Heart left ventricle (tissue), 13 donors: ENCODE measurements around the gene FGF23.

Experiments used
- POLR2A ChIP-seq, 2 donors: fragments of 450-650 bp; IDR thresholded peaks; one replicate each; pipeline ENCODE4 v1.6.1; 2017; ENCODE audit warnings: antibody characterized with exemption in 2 of 2, mild to moderate bottlenecking in 2 of 2, moderate library complexity in 2 of 2
- TF ChIP-seq, protein P1 (sequence below), 12 donors: fragments of 200-600 bp; sonication (generic) in 4 of 12; IDR thresholded peaks; one replicate each; pipeline versions ENCODE4 v1.5.0 to v1.8.0; 2018 to 2022; ENCODE audit warnings: antibody characterized with exemption in 12 of 12, mild to moderate bottlenecking in 5 of 12
- donor health status: ischemic (EF 13 %, LVEDD 7.1; RV severe dilation, severe dysfunction).
- donor health status: DM: no; HTN: yes; CAD: no.
- donor health status: DM: no; HTN: no; CAD: no.
- donor health status: ischemic (EF 25% LVEDD 6.9; RV normal size, moderate dysfunction).
- donor health status: ischemic (EF 25% LVEDD 5.7; RV mildly dilated, moderate dysfunction).
- donor health status: ischemic (EF 35%, LVEDD 5.7; RV mildly dilated, moderate dysfunction).
- donor health status: nonischemic (EF 11% LVEDD 7.7; RV severe dilation, severe dysfunction).
- donor health status: DM: yes; HTN: yes; CAD: no.
- donor health status: PGD.
- donor health status: ischemic (EF 29% LVEDD 5.4; RV normal size, mild dysfunction).
- donor health status: nonischemic (EF 23%, LVEDD 6.1; RV moderate dilation, normal function).

DNA sequence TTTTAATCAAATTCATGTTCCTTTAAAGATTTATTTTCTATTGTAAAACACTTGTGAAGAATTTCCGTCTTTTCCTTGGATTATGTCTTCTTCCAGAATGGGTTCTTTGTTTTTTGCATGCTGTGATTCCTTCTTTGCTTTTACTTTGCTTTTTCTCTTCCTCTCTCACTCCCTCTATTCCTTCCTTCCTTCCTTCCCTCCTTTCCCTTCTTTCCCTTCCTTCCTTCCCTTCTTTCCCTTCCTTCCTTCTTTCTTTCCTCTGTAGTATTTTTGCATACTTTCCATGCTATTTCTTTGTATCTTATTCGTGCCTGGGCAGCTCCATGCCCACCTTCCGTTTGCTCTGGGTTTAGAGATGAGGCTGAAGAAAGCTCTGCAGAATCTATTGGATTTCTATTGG lies 21.6 kb upstream of the FGF23 start:
- TF ChIP-seq, protein P1, sequence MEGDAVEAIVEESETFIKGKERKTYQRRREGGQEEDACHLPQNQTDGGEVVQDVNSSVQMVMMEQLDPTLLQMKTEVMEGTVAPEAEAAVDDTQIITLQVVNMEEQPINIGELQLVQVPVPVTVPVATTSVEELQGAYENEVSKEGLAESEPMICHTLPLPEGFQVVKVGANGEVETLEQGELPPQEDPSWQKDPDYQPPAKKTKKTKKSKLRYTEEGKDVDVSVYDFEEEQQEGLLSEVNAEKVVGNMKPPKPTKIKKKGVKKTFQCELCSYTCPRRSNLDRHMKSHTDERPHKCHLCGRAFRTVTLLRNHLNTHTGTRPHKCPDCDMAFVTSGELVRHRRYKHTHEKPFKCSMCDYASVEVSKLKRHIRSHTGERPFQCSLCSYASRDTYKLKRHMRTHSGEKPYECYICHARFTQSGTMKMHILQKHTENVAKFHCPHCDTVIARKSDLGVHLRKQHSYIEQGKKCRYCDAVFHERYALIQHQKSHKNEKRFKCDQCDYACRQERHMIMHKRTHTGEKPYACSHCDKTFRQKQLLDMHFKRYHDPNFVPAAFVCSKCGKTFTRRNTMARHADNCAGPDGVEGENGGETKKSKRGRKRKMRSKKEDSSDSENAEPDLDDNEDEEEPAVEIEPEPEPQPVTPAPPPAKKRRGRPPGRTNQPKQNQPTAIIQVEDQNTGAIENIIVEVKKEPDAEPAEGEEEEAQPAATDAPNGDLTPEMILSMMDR (IDR thresholded peaks at IDR 0.05) = no peak
- TF ChIP-seq POLR2A (IDR thresholded peaks at IDR 0.05) = no peak
